Measurements from ENCODE around the gene ADARB2.

Gene ADARB2

DNA sequence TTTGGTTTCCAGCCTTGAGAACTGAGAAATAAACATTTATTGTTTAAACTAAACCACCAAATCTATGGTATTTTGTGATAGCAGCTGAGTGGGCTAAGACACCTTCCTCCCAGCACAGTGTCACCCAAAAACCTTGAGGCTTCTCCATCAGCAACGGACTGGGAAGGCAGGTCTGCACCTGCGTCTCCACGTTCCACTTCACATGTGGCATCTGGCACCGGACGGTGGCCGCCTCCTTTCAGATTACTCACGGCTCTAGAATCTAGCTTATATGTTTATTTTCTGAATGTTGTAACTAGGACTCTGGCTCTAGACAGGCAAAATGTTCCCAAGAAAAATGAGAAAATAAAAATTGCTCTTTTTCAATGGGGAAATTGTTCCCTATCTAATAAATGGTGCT is 201.0 kb downstream of the ADARB2 start:
- no peak for TF ChIP-seq CTCF (IDR thresholded peaks at IDR 0.05; ENCODE audit: low read depth, low read length, missing control alignments)
- no peak for DNase-seq (ENCODE audit: low read depth)
- no peak overlapping the region for H3K4me3 ChIP-seq (ENCODE audit: low read depth, low read length)

- H3K4me3 ChIP-seq (ENCODE audit: low read depth, low read length): no peak overlapping the region
- no peak for TF ChIP-seq CTCF (IDR thresholded peaks at IDR 0.05; ENCODE audit: low read depth, low read length, missing control alignments)
- DNase-seq (ENCODE audit: low read depth): no peak
Observed at GRCh38 chr10:1535301-1535965, 201.9 kb downstream of the ADARB2 start.

GRCh38 chr10:1534820-1535219 is 202.5 kb downstream of the ADARB2 start:
- no peak for TF ChIP-seq CTCF (IDR thresholded peaks at IDR 0.05; ENCODE audit: low read depth, low read length, missing control alignments)
- DNase-seq (ENCODE audit: low read depth): no peak
- H3K4me3 ChIP-seq (ENCODE audit: low read depth, low read length): no peak overlapping the region

DNA sequence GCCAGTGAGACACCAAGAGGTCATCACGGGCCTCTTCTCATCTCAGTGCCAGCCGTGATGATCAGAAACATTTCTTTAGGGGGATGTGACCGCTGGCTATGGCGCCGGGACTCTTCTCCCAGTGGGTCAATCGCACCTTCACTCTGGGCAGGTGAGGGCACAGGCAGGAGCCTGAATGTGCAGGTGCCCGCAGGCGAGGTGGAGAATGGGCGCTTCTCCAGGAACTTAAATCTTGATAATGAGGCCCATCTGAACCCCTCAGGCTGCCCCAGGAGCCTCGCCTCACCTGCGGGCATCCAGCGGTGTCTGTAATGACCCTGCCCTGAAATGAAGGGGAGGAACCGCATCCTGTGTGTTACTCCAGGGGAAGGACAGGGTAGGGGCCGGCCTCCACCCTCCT is 204.7 kb downstream of the ADARB2 start:
- TF ChIP-seq CTCF (IDR thresholded peaks at IDR 0.05; ENCODE audit: low read depth, low read length, missing control alignments): no peak
- no peak overlapping the region for H3K4me3 ChIP-seq (ENCODE audit: low read depth, low read length)
- DNase-seq (ENCODE audit: low read depth): no peak

- no peak overlapping the region for H3K4me3 ChIP-seq (ENCODE audit: low read depth, low read length)
- no peak for TF ChIP-seq CTCF (IDR thresholded peaks at IDR 0.05; ENCODE audit: low read depth, low read length, missing control alignments)
- no peak for DNase-seq (ENCODE audit: low read depth)
Observed at GRCh38 chr10:1531883-1532597, 205.3 kb downstream of the ADARB2 start.

- no peak for DNase-seq (ENCODE audit: low read depth)
- no peak for TF ChIP-seq CTCF (IDR thresholded peaks at IDR 0.05; ENCODE audit: low read depth, low read length, missing control alignments)
Observed at GRCh38 chr10:1530871-1531517, 206.3 kb downstream of the ADARB2 start.

More at GRCh38 chr10:1530871-1531517, 206.3 kb downstream of the ADARB2 start:
- no peak overlapping the region for H3K4me3 ChIP-seq (ENCODE audit: low read depth, low read length)

Measured in GM12864 (cell line).